Liver (tissue), 9 donors: ENCODE results near the gene DUT. TPM values are rescaled to one million over a fixed set of nuclear protein-coding genes. Genes with fewer than 3 reads are reported as not detected.

Experiments
- DNase-seq: peaks from one replicate; pipeline ENCODE4 v3.0.0-alpha.2; 2017; ENCODE audit warnings: low spot score
- H3K27ac ChIP-seq, 2 donors: one replicate each; pipeline ENCODE4 v1.7.0; 2013; ENCODE audit warnings: inconsistent platforms in 2 of 2, low read length in 2 of 2, control low read depth in 1 of 2, low read depth in 1 of 2, mild to moderate bottlenecking in 1 of 2
- H3K27me3 ChIP-seq, 4 donors: one replicate each; pipeline versions ENCODE4 v1.6.1 to v1.7.0; 2013; ENCODE audit warnings: low read length in 3 of 4, inconsistent platforms in 1 of 4, mild to moderate bottlenecking in 1 of 4, moderate library complexity in 1 of 4; ENCODE audit not compliant: control insufficient read depth in 4 of 4, insufficient read depth in 4 of 4
- H3K36me3 ChIP-seq, 4 donors: one replicate each; pipeline versions ENCODE4 v1.6.1 to v1.7.0; 2013; ENCODE audit warnings: low read length in 3 of 4, mild to moderate bottlenecking in 3 of 4, low read depth in 1 of 4, moderate library complexity in 1 of 4; ENCODE audit not compliant: control insufficient read depth in 4 of 4, insufficient read depth in 3 of 4
- H3K4me1 ChIP-seq, 4 donors: one replicate each; pipeline versions ENCODE4 v1.6.1 to v1.7.0; 2013; ENCODE audit warnings: low read length in 3 of 4, mild to moderate bottlenecking in 3 of 4, moderate library complexity in 1 of 4; ENCODE audit not compliant: control insufficient read depth in 4 of 4, insufficient read depth in 4 of 4
- H3K4me3 ChIP-seq, 3 donors: one replicate each; pipeline versions ENCODE4 v1.6.1 to v1.7.0; 2013; ENCODE audit warnings: low read length in 3 of 3, control low read depth in 1 of 3, low read depth in 1 of 3, mild to moderate bottlenecking in 1 of 3
- H3K9ac ChIP-seq, 2 donors: one replicate each; pipeline ENCODE4 v1.7.0; 2013; ENCODE audit warnings: low read length in 2 of 2, mild to moderate bottlenecking in 2 of 2, moderate library complexity in 2 of 2, control low read depth in 1 of 2, low read depth in 1 of 2
- H3K9me3 ChIP-seq, 4 donors: one replicate each; pipeline versions ENCODE4 v1.6.1 to v1.7.0; 2013; ENCODE audit warnings: low read length in 3 of 4; ENCODE audit not compliant: control insufficient read depth in 4 of 4
- ATF3 ChIP-seq: IDR thresholded peaks from 2 replicates; pipeline ENCODE4 v1.6.1; 2016; ENCODE audit warnings: antibody characterized with exemption
- CTCF ChIP-seq: fragments of 150-350 bp; IDR thresholded peaks from 2 replicates; pipeline ENCODE4 v1.5.1; 2017; ENCODE audit warnings: improper control_type of control experiment, low read depth, low read length; ENCODE audit not compliant: missing input control
- EGR1 ChIP-seq, 2 donors: IDR thresholded peaks; 2 replicates each; pipeline ENCODE4 v1.6.1; 2016 to 2018; ENCODE audit warnings: antibody characterized with exemption in 2 of 2, low read depth in 2 of 2
- FOXA1 ChIP-seq: IDR thresholded peaks from 2 replicates; pipeline ENCODE4 v1.6.1; 2016; ENCODE audit warnings: antibody characterized with exemption
- FOXA2 ChIP-seq: IDR thresholded peaks from 2 replicates; pipeline ENCODE4 v1.6.1; 2016; ENCODE audit warnings: antibody characterized with exemption
- GABPA ChIP-seq, 2 donors: IDR thresholded peaks in 1 of 2; conservative IDR thresholded peaks in 1 of 2; 2 replicates each; pipeline ENCODE4 v1.6.1; 2016; ENCODE audit warnings: antibody characterized with exemption in 2 of 2, mild to moderate bottlenecking in 1 of 2, moderate library complexity in 1 of 2
- HNF4G ChIP-seq: IDR thresholded peaks from 2 replicates; pipeline ENCODE4 v1.6.1; 2016; ENCODE audit warnings: antibody characterized with exemption
- JUND ChIP-seq, 2 donors: IDR thresholded peaks; 2 replicates each; pipeline ENCODE4 v1.6.1; 2016; ENCODE audit warnings: antibody characterized with exemption in 2 of 2
- MAX ChIP-seq: IDR thresholded peaks from 2 replicates; pipeline ENCODE4 v1.6.1; 2016; ENCODE audit warnings: antibody characterized with exemption
- NR2F2 ChIP-seq: IDR thresholded peaks from 2 replicates; pipeline ENCODE4 v1.6.1; 2016; ENCODE audit warnings: antibody characterized with exemption
- RAD21 ChIP-seq, 2 donors: IDR thresholded peaks; 2 replicates each; pipeline ENCODE4 v1.6.1; 2016; ENCODE audit warnings: antibody characterized with exemption in 2 of 2, mild to moderate bottlenecking in 2 of 2
- REST ChIP-seq: IDR thresholded peaks from 2 replicates; pipeline ENCODE4 v1.6.1; 2016; ENCODE audit warnings: antibody characterized with exemption, mild to moderate bottlenecking
- RXRA ChIP-seq, 2 donors: IDR thresholded peaks; 2 replicates each; pipeline ENCODE4 v1.6.1; 2017 to 2018; ENCODE audit warnings: antibody characterized with exemption in 2 of 2, mild to moderate bottlenecking in 1 of 2
- TAF1 ChIP-seq: conservative IDR thresholded peaks from 2 replicates; pipeline ENCODE4 v1.6.1; 2016; ENCODE audit warnings: antibody characterized with exemption, mild to moderate bottlenecking
- YY1 ChIP-seq: IDR thresholded peaks from 2 replicates; pipeline ENCODE4 v1.6.1; 2016; ENCODE audit warnings: antibody characterized with exemption, mild to moderate bottlenecking
- ZBTB33 ChIP-seq: IDR thresholded peaks from 2 replicates; pipeline ENCODE4 v1.6.1; 2016; ENCODE audit warnings: antibody characterized with exemption
- WGBS: extraction: QIAGEN DNeasy Blood & Tissue Kit; methylation state at CpG from one replicate; pipeline ENCODE4 v1.1.7; 2013; 5-methylcytosine and 5-hydroxymethylcytosine counted together
- polyA plus RNA-seq, 2 donors: library from polyadenylated mRNA; stranded (reverse) in 1 of 2; unstranded in 1 of 2; fragments of 200-250 nt in 1 of 2; fragments of >200 nt in 1 of 2; fragmentation: Nextera tagmentation in 1 of 2; extraction: Ambion mirVana in 1 of 2; gene quantifications; one replicate each; pipeline versions ENCODE4 v1.2.1 to v1.2.3, GENCODE V29; 2013 to 2015
- total RNA-seq, 2 donors: library from RNA; depleted of rRNA; stranded (reverse); fragments of >200 nt; gene quantifications; one replicate each; pipeline ENCODE4 v1.2.3, GENCODE V29; 2014
- donor health status: healthy.
- donor health status: healthy.
- donor health status: healthy.
- donor health status: healthy.
- donor health status: healthy.

Gene DUT
- total and polyA plus RNA-seq, 4 donors: 12.8 to 58.7 (median 35.1) TPM

GRCh38 chr15:48388016-48388851 lies 57.0 kb downstream of the DUT start:
- H3K9ac ChIP-seq: no peak overlapping the region
- H3K4me3 ChIP-seq: no peak overlapping the region
- H3K27me3 ChIP-seq: no peaks in the 10 kb centered on the region
- no peak overlapping the region for H3K27ac ChIP-seq
- no peaks in the 10 kb centered on the region for H3K4me1 ChIP-seq
- no peaks in the 10 kb centered on the region for H3K36me3 ChIP-seq
- TF ChIP-seq TAF1 (no peak), YY1 (no peak), RXRA (IDR thresholded peaks at IDR 0.05) (no peak), FOXA2 (no peak), EGR1 (IDR thresholded peaks at IDR 0.05; ENCODE audit: low read depth in 2 of 2) (no peak), JUND (IDR thresholded peaks at IDR 0.05) (no peak), HNF4G (no peak), CTCF (no peak), REST (no peak), FOXA1 (no peak), GABPA (IDR thresholded peaks at IDR 0.05 in 1 of 2, conservative IDR thresholded peaks at IDR 0.05 in 1 of 2) (no peak), RAD21 (IDR thresholded peaks at IDR 0.05) (no peak), ZBTB33 (no peak), ATF3 (no peak), MAX (no peak), NR2F2 (no peak)
- WGBS: 74% methylated on average over 4 of the region's 4 CpGs
- no peaks in the 10 kb centered on the region for H3K9me3 ChIP-seq
- DNase-seq: no peak
